T-helper 1 cell treated with Interleukin-12 subunit alpha and Interleukin-12 subunit beta and Interleukin-4 antibody, amounts not matched to agents 30 ng/mL and 1 ng/mL, for 36 hours (primary cell): ENCODE measurements around the gene FAM174A. TPM values are rescaled to one million over a fixed set of nuclear protein-coding genes. Genes with fewer than 3 reads are reported as not detected.

Source experiments
- intact Hi-C: fragments of 100-400 bp; cut with micrococcal nuclease; formaldehyde crosslinking; loops from one replicate; pipeline ENCODE4 v1.15.1; 2024
- total RNA-seq: library from RNA; stranded (reverse); gene quantifications from 2 replicates; pipeline ENCODE4 v1.2.3, GENCODE V29; 2022

The FAM174A gene
- total RNA-seq, result 6.8 and 7.4 TPM in 2 replicates

- intact Hi-C loops, result loop anchor here (1.0 to 5.0 kb wide), 10 partner anchors 41 to 1763 kb away; partner anchors contain the start of genes CHD1, RGMB and ST8SIA4
These were observed at the start of gene FAM174A for GRCh38 chr5:100535060-100536005. FAM174A (plus strand) TSS chr5:100535374; CDS start chr5:100535531, 157 bp downstream.

DNA sequence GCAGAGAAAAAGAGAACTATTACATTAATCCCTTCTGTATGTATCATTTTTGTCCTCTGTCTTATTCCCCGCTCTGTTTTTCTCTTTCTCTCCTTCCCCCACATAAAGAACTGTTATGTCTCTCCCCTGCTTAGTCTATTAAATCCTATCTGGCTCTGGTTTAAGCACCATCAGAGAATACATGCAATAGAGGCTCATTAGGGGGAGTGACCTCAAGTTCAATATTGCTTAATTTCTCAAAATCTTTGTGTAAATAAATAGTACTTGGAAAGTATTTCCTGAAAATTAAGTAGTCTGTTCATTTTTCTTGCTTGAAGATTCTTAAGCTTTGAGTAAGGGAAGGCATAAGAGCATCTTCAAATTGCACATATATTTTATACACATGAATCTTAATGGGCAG lies 41.2 kb upstream of the FAM174A start:
- intact Hi-C loops, result loop anchor here (2.0 to 5.0 kb wide), 3 partner anchors 41 to 598 kb away; partner anchors contain the start of genes FAM174A and ST8SIA4

DNA sequence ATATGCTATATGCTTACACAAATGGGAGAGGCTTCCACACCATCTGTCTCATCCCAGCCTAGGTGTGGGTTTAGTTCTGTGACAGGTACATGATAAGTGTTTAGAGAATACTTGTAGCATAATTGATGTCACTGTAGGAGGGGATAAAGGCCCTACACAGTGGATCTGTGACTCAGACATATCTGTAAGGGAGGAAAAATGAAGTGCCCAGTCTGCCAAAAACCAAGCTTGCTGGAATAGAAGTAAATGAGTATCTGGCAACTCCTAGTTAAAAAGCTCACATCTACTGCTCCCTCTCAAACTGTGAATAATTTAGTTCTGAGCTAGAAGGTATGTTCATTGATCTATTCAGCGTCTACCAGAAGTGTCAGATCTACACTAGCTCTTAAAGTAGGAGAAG lies 38.9 kb upstream of the FAM174A start:
- intact Hi-C loops, result no loop called here

- intact Hi-C loops, result no loop called here
These were observed 32.5 kb upstream of the FAM174A start for GRCh38 chr5:100502684-100503083.

DNA sequence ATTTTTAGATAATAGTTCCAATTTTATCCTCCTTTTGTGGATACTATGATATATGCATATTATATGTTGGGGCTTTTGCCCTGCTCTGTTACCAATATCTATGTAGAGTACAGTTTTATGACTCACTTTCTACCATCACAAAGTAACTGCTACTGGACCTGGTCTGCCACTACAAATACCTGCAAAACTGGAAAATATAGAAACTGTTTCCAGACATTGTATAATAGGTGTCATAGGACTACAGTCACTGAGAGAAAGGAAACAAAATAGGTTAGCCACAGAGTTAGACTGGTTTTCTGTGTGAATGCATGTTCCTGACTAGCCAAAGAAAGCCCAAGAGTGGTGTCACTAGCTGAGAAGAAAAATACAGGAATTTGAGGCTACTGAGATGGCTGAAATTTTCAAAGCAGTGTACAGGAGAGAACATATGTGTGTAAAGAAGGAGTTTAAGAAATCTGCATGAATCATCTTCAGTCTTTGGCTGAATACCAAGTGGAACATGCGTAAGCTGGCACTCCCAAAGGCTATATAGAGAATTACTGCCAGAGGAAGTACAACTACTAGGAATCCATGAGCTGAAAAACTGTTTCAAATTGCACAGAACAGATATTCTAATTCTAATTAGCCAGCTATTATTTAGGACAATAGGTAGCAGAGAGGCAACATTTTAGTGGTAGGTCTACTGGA lies 29.0 kb upstream of the FAM174A start:
- intact Hi-C loops, result no loop called here

DNA sequence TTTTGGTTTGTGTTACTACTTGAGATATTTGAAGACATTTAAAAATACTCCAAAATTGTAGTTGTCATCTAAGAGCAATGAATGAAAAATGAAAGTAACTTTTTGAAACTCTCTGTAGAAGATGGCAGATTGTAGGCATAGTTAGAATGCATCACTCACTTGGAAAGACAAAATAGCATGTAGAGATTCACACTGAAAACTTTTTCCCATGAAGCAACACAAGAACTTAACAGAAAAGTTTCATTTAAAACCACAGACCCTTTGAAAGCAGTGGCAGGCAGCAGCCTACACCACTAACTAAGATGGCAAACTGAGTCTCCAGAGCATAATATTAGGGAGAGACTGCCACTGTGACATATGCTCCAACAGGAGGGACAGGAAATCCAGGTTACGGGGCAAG lies 18.9 kb upstream of the FAM174A start:
- intact Hi-C loops, result no loop called here

DNA sequence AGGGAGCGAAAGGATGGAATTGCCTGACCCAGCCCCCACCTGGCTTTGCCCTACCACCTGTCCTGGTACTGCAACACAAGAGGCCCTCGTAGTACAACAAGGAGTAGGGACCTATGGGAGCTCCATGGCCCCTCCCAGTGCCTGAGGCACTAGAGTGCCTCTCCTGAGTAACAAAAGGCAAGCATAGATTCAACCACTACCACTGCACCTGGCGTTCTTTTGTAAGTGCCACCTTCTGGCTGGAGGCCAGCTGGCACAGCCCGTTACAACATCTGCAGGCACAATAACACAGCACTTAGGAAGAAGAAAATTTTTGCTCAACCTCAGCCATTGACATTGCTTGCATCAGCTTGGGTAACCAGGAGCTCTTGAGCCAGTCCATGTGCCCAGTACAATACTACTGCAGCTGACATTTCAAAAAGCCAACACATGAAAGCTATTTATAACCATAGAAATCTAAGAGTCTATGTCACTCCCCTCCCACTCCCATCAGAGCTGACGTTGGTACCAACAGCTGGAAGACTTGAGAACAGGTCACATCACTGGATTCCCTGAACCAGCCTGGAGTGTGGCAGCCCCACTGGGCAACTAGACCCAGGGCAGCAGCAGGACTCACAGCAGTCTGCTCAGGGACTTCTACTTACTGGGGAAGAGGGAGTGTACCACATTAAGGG lies 17.7 kb upstream of the FAM174A start:
- intact Hi-C loops, result no loop called here

GRCh38 chr5:100518377-100518776 lies 16.8 kb upstream of the FAM174A start:
- intact Hi-C loops, result no loop called here

DNA sequence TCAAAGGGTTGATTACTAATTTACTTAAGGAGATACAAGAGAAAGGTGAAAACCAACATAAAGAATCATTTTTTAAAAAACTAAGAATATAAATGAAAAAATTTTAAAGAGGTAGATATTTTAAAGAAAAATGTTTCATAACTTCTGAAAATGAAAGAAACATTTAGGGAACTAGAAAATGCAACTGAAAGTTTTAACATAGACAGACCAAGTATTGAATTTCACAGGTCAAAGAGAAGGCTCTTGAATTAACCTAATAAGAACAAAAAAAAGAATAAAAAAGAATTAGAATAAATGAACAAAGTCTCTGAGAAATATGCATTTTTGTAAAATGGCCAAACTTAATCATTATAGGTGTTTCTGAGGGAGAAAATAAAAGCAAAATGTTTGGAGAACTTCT lies 16.1 kb upstream of the FAM174A start:
- intact Hi-C loops, result no loop called here

DNA sequence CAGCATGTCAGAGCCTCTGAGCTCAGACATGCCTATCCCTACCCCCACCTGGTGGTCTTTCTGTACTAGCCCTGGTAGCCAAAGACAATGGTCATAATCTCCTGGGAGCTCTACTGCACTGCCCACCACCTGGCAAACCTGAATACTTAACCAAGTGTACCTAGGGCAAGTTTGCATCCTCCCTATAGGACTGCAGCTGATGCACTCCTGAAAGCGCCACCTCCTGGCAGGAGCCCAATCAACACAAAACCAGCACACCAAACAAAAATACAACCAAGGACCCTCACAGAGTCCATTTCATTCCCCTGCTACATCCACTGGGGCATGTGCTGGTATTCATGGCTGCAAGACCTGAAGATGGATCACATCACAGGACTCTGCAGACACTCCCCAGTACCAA lies 14.8 kb upstream of the FAM174A start:
- intact Hi-C loops, result no loop called here

- intact Hi-C loops, result loop anchor here (5.0 kb wide), 3 partner anchors 1506 to 1766 kb away; partner anchors contain the start of genes CHD1 and RGMB
These were observed 2.8 kb downstream of the FAM174A start for GRCh38 chr5:100537946-100538345.

DNA sequence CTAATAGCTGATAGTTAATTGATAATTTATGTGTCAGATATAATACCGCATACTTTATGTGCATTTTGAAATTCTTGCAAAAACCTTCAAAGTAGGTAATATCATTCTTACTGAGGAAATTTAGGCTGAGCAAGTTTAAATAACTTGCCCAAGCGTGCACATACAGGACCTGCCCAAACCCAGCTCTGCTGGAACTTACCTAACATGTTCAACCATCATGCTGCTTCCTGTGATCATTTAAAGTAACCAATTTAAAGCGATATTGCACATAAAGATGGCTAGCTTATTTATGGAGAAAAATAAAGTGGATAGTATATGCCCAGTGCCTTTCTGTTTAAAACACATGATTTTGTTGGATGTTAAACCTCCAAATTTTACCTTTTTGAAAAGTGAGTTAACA lies 4.3 kb downstream of the FAM174A start:
- intact Hi-C loops, result loop anchor here (5.0 kb wide), 3 partner anchors 1507 to 1767 kb away; partner anchors contain the start of genes CHD1 and RGMB

DNA sequence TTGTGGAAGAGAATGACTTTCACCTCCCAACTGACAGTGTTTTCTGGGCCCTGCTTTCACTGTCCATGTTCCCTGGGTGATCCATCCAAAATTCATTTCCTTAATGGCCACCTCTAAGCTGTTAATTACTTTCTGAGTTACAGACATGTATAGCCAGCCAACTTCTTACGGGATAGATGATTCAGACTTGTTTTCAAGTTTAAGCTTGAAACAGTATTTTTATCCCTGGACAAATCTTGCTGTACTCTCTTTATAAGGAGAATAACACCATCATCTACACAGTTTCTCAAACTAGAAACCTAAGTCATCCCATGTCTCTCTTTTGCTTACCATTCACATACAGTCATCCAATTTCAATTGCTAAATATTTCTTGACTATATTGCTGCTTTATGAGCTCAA lies 6.9 kb downstream of the FAM174A start:
- intact Hi-C loops, result no loop called here

DNA sequence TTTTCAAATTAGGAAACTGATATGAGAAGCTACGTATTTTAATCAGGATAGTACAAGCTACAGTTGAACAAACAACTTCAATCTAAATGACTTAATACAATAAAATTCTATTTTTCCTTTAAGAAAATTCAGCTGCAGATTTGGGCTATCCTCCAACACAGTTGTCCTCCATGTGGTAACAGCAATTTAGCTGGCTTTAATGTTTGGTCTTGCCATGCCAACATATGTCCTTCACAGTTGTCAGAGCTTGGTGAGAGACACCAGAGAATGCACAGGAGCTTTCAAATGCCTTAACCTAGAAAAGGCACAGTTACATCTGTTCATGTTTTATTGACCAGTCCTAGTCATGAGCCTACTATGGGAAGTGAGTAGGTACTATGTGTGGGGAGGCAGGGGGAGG lies 10.8 kb downstream of the FAM174A start:
- intact Hi-C loops, result no loop called here

GRCh38 chr5:100550531-100551051 lies 15.4 kb downstream of the FAM174A start:
- intact Hi-C loops, result no loop called here

DNA sequence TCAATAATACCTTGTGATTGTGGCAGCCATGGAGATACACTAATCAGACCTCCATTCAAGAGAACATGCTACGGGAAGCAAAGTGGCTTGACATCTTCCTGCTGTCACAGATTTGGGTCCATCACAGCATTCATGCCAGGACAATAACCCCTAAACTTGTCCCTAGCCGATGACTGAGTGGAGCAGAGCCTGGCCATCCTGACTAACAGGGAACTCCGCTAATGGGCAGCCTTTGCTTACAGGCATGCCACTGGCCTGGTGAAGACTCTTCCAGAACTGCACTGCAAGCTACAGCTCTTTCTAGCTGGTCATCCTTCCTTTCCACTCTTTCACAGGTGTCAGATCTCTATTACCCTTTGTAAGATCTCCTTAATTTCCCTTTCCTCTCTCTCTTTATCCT lies 16.0 kb downstream of the FAM174A start:
- intact Hi-C loops, result no loop called here

- intact Hi-C loops, result no loop called here
These were observed 18.0 kb downstream of the FAM174A start for GRCh38 chr5:100553209-100553608.

GRCh38 chr5:100560860-100561259 lies 25.7 kb downstream of the FAM174A start:
- intact Hi-C loops, result no loop called here

DNA sequence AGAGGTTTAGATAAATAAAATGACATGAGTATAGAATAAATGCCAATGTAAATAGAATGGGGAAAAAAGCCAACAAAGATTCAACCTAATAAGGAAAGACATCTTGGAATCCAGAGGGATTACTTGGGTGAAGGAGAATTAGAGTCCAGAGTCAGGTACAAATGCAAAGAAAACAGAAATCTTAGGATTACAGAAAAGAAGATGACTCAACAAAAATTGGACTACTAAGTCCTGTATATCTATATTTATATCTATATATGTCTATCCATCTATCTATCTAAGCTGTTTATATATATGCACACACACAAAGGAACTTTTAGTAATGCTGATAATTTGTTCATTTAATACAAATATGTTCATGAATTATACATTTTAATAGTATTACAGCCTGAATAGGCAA lies 27.6 kb downstream of the FAM174A start:
- intact Hi-C loops, result no loop called here

DNA sequence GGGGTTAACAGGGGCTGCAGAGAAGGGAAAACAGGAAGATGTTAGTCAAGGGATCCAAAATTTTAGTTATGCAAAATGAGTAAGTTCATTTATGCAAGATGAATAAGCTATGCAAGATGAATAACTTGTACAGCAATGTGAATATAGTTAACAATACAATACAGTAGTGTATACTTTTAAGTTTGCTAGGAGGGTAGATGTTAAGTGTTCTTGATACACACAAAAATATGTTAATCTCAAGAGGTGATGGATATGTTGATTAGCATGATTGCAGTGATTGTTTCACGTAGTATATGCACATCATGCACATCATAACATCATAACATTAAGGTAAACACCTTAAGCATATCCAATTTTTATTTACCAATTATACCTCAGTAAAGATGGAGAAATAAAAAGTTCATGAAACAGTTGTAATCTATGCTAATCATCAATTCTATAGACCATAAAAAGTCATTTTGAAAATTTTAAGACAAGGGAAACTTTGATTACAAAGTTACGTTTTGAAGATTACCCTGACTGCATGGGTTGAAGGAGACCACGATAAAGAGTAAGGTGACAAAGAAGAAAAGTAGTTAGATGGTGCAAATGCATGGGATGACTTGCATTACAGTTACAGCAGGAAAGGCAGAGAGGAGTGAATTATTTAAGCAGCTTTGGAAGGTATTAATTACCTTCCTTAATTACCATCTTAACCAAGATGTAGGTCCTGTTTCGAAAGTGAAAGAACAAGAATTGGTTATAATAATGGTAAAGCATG lies 31.4 kb downstream of the FAM174A start:
- intact Hi-C loops, result no loop called here

GRCh38 chr5:100574716-100575115 lies 39.5 kb downstream of the FAM174A start:
- intact Hi-C loops, result no loop called here
